Central memory CD8-positive, alpha-beta T cell (primary cell): Measurements from ENCODE around the gene ARL5A.

Source experiments
- ATAC-seq: fragments of 150-1000 bp; cut with Tn5 transposase; replicated peaks from 2 replicates; pipeline ENCODE4 v1.10.0; 2022; ENCODE audit warnings: mild to moderate bottlenecking, moderate FRiP score, moderate number of reproducible peaks; ENCODE audit not compliant: poor library complexity, severe bottlenecking; ENCODE audit errors: extremely low read depth
- DNase-seq, 2 donors: peaks; one replicate each; pipeline ENCODE4 v3.0.0; 2021; ENCODE audit warnings: low spot score in 2 of 2
- H3K27ac Mint-ChIP-seq: one replicate; pipeline ENCODE4 v1.8.0; 2022; ENCODE audit warnings: low read depth, mild to moderate bottlenecking, moderate library complexity, mixed read lengths
- H3K27me3 Mint-ChIP-seq: one replicate; pipeline ENCODE4 v1.8.0; 2022; ENCODE audit warnings: mixed read lengths
- H3K36me3 Mint-ChIP-seq: one replicate; pipeline ENCODE4 v1.8.0; 2022; ENCODE audit warnings: mild to moderate bottlenecking, moderate library complexity, mixed read lengths; ENCODE audit not compliant: insufficient read depth
- H3K4me1 Mint-ChIP-seq: one replicate; pipeline ENCODE4 v1.8.0; 2022; ENCODE audit warnings: mixed read lengths
- H3K4me3 Mint-ChIP-seq: one replicate; pipeline ENCODE4 v1.8.0; 2022; ENCODE audit warnings: mild to moderate bottlenecking, moderate library complexity, mixed read lengths
- H3K9me3 Mint-ChIP-seq: one replicate; pipeline ENCODE4 v1.8.0; 2022; ENCODE audit warnings: mixed read lengths

The ARL5A gene

GRCh38 chr2:151767536-151767935 lies 60.7 kb downstream of the ARL5A start:
- no peak for ATAC-seq
- no peak overlapping the region for H3K4me3 Mint-ChIP-seq
- no peaks in the 10 kb centered on the region for H3K27me3 Mint-ChIP-seq
- no peak for DNase-seq
- peaks cover 28% of the 10 kb centered on the region for H3K4me1 Mint-ChIP-seq
- H3K9me3 Mint-ChIP-seq = peaks cover 7% of the 10 kb centered on the region
- no peak overlapping the region for H3K27ac Mint-ChIP-seq
- H3K36me3 Mint-ChIP-seq = no peaks in the 10 kb centered on the region

DNA sequence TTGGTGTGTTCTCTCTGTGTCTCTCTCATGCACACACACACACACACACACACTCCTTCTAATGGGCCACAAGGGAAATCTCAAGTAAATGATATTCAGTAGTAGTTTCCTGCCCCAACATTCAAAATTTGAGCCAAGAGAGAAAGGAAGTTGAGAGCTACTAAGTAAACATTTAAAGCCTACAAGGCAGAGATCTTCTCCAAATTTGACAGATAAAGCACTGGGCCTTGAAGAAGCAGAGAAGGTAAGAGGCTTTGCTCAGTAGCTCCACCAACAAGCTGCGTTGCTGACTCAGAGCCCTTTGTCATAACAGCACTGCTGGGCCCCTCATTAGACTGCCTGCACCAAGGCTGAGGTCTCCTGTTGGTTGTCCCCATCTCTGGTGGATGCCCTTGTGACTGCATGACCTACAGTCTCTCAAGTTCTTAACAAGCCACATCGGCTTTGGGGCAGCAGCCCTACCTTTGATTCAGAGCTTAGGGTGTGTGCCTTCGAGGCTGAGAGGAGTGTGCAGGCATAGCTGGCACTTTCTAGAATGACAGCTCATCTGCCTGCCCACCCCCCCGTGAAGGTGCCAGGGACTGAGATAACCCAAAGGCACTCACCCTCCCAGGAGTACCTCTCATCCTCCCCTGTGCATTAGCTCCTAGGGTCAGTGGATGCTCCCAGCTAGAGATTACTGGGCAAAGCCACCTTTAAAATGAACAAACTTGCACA lies 61.6 kb downstream of the ARL5A start:
- no peak overlapping the region for H3K4me3 Mint-ChIP-seq
- no peak for ATAC-seq
- H3K27me3 Mint-ChIP-seq = no peaks in the 10 kb centered on the region
- peak overlapping the region; percentile 48 for H3K27ac Mint-ChIP-seq
- H3K4me1 Mint-ChIP-seq = peaks cover 28% of the 10 kb centered on the region
- peaks cover 7% of the 10 kb centered on the region for H3K9me3 Mint-ChIP-seq
- H3K36me3 Mint-ChIP-seq = no peaks in the 10 kb centered on the region
- DNase-seq = no peak

DNA sequence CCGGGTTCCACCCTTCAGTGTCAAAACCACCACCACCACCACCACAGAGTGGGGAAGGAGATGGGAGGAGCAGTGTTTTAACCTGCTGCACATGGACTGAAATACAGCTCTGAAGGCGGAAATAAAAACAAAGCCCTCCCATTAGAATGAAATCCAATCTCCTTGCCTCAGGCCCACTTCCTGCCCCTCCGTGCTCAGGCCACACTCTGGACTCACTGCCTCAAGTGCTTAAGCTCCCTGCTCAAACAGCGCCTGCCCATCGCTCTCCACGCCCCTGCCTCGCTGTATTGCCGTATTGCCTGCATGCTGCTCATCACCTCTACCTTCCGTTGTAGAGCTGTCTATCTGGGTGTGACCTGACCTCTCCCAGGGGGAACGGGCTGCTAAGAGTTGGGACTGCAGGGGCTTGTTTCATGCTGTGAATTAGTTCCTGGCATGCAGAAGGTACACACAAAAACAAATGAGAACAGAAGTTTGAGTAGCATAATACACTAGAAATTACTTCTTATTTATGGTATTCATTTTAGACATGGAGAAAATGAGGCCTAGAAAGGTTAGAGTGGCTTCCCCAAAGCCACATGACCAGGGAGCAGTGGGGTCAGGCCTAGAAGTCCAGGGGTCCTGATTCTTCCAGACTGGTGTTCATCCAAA lies 62.3 kb downstream of the ARL5A start:
- no peaks in the 10 kb centered on the region for H3K27me3 Mint-ChIP-seq
- H3K4me3 Mint-ChIP-seq = no peak overlapping the region
- H3K9me3 Mint-ChIP-seq = peaks cover 7% of the 10 kb centered on the region
- ATAC-seq (no peak), DNase-seq (no peak)
- H3K4me1 Mint-ChIP-seq = peaks cover 28% of the 10 kb centered on the region
- peak overlapping the region; percentile 48 for H3K27ac Mint-ChIP-seq
- no peaks in the 10 kb centered on the region for H3K36me3 Mint-ChIP-seq

DNA sequence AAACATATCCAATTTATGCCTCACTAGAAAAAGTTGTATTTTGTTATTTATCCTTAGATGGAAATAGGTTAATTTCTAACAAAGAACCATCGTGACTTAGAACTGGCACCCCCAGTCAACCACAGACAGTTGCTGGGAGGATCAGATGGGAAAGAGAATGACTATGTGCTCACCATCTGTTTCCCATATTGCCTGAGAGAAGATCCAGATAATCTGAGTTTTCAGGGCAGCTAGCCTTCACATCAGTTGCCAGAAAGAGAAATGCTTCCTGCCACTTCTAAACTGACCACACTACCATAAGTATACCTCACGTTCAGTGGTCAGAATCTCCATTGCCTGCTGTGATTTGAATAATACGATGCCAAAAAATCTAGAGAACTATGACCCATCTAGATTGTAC lies 65.5 kb downstream of the ARL5A start:
- H3K36me3 Mint-ChIP-seq = no peaks in the 10 kb centered on the region
- DNase-seq (no peak), ATAC-seq (no peak)
- no peak overlapping the region for H3K4me3 Mint-ChIP-seq
- H3K27me3 Mint-ChIP-seq = no peaks in the 10 kb centered on the region
- H3K27ac Mint-ChIP-seq = no peak overlapping the region
- peaks cover 28% of the 10 kb centered on the region for H3K4me1 Mint-ChIP-seq
- H3K9me3 Mint-ChIP-seq = no peaks in the 10 kb centered on the region

GRCh38 chr2:151761687-151762086 lies 66.5 kb downstream of the ARL5A start:
- Mint-ChIP-seq H3K4me3 (no peak overlapping the region), H3K27me3 (no peaks in the 10 kb centered on the region)

DNA sequence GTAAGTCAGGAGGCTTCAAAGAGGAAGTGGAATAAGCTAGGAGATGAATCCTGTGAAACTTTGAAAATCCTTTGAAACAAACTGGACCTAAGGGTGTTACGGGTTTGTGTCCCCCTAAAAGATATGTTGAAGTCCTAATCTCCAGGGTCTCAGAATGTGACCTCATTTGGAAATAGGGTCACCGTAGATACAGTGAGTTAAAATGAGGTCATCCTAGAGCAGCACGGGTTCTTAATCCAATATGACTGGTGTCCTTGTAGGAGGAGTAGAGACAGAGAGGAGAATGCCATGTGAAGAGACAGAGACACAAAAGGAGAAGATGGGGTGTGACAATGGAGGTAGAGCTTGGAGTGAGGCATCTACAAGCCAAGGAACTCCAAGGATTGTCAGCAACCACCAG lies 67.0 kb downstream of the ARL5A start:
- Mint-ChIP-seq H3K9me3 (no peaks in the 10 kb centered on the region), H3K36me3 (no peaks in the 10 kb centered on the region), H3K27me3 (no peaks in the 10 kb centered on the region), H3K4me1 (peaks cover 17% of the 10 kb centered on the region), H3K4me3 (no peak overlapping the region), H3K27ac (no peak overlapping the region)
- DNase-seq (no peak), ATAC-seq (no peak)

More at GRCh38 chr2:151761687-151762086, 66.5 kb downstream of the ARL5A start:
- no peak for ATAC-seq
- H3K4me1 Mint-ChIP-seq = peaks cover 22% of the 10 kb centered on the region
- no peak overlapping the region for H3K27ac Mint-ChIP-seq
- no peaks in the 10 kb centered on the region for H3K36me3 Mint-ChIP-seq
- no peaks in the 10 kb centered on the region for H3K9me3 Mint-ChIP-seq
- no peak for DNase-seq

- ATAC-seq = no peak
- no peaks in the 10 kb centered on the region for H3K36me3 Mint-ChIP-seq
- H3K4me3 Mint-ChIP-seq = no peak overlapping the region
- no peaks in the 10 kb centered on the region for H3K9me3 Mint-ChIP-seq
- H3K27ac Mint-ChIP-seq = no peak overlapping the region
- no peaks in the 10 kb centered on the region for H3K27me3 Mint-ChIP-seq
- DNase-seq = no peak
- H3K4me1 Mint-ChIP-seq = peaks cover 7% of the 10 kb centered on the region
Observed at GRCh38 chr2:151760139-151760650, 68.0 kb downstream of the ARL5A start.

- Mint-ChIP-seq H3K9me3 (no peaks in the 10 kb centered on the region), H3K4me3 (no peak overlapping the region), H3K27ac (no peak overlapping the region), H3K27me3 (no peaks in the 10 kb centered on the region), H3K4me1 (no peaks in the 10 kb centered on the region), H3K36me3 (no peaks in the 10 kb centered on the region)
- ATAC-seq (no peak), DNase-seq (no peak)
Observed at GRCh38 chr2:151758744-151759143, 69.5 kb downstream of the ARL5A start.

- Mint-ChIP-seq H3K4me3 (no peak overlapping the region), H3K27me3 (no peaks in the 10 kb centered on the region), H3K9me3 (no peaks in the 10 kb centered on the region), H3K4me1 (no peaks in the 10 kb centered on the region), H3K27ac (no peak overlapping the region), H3K36me3 (no peaks in the 10 kb centered on the region)
- ATAC-seq (no peak), DNase-seq (no peak)
Observed at GRCh38 chr2:151757861-151758260, 70.4 kb downstream of the ARL5A start.

DNA sequence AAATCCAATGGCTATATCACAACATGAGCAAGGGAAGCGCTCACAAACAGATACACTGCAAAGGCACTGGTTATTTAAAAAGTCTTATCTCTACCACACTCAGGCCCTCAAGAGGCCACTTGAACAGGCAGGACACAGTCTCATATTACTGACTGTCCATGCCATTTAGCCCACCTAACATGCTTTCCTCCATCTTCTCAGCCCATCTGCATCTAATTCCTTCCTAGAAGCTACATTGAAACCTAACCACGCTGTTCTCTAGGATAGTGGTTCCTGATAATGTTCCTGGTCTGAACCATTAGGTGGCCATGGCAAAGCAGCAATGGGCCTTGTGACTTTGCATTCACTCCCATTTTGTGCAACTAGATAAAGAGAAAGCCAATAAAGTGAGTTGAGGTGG lies 71.4 kb downstream of the ARL5A start:
- no peak overlapping the region for H3K4me3 Mint-ChIP-seq
- no peaks in the 10 kb centered on the region for H3K9me3 Mint-ChIP-seq
- ATAC-seq (no peak), DNase-seq (no peak)
- H3K36me3 Mint-ChIP-seq = no peaks in the 10 kb centered on the region
- H3K27me3 Mint-ChIP-seq = no peaks in the 10 kb centered on the region
- no peak overlapping the region for H3K27ac Mint-ChIP-seq
- H3K4me1 Mint-ChIP-seq = no peaks in the 10 kb centered on the region

GRCh38 chr2:151754253-151754897 lies 73.8 kb downstream of the ARL5A start:
- no peaks in the 10 kb centered on the region for H3K4me1 Mint-ChIP-seq
- no peaks in the 10 kb centered on the region for H3K9me3 Mint-ChIP-seq
- DNase-seq = no peak
- no peaks in the 10 kb centered on the region for H3K27me3 Mint-ChIP-seq
- H3K4me3 Mint-ChIP-seq = no peak overlapping the region
- no peaks in the 10 kb centered on the region for H3K36me3 Mint-ChIP-seq
- H3K27ac Mint-ChIP-seq = no peak overlapping the region
- no peak for ATAC-seq

- ATAC-seq (no peak), DNase-seq (no peak)
- Mint-ChIP-seq H3K27me3 (no peaks in the 10 kb centered on the region), H3K9me3 (no peaks in the 10 kb centered on the region), H3K36me3 (no peaks in the 10 kb centered on the region), H3K4me1 (no peaks in the 10 kb centered on the region), H3K4me3 (no peak overlapping the region), H3K27ac (no peak overlapping the region)
Observed at GRCh38 chr2:151753540-151753939, 74.7 kb downstream of the ARL5A start.
